Stimulated activated naive CD8-positive, alpha-beta T cell treated with anti-CD3 and anti-CD28 coated beads, Interleukin-15, Interleukin-2, amounts not matched to agents 100 ng/mL and 50 ng/mL, for 24 hours (primary cell): Measurements from ENCODE around the gene KCNMB1.

Source experiments
- H3K27ac Mint-ChIP-seq: one replicate; pipeline ENCODE4 v1.8.0; 2021; ENCODE audit warnings: mild to moderate bottlenecking, mixed read lengths
- H3K27me3 Mint-ChIP-seq: one replicate; pipeline ENCODE4 v1.8.0; 2021; ENCODE audit warnings: mixed read lengths
- H3K36me3 Mint-ChIP-seq: one replicate; pipeline ENCODE4 v1.8.0; 2021; ENCODE audit warnings: low read depth, mixed read lengths
- H3K4me1 Mint-ChIP-seq: one replicate; pipeline ENCODE4 v1.8.0; 2021; ENCODE audit warnings: low read depth, mixed read lengths
- H3K4me3 Mint-ChIP-seq: one replicate; pipeline ENCODE4 v1.8.0; 2021; ENCODE audit warnings: mild to moderate bottlenecking, mixed read lengths
- H3K9me3 Mint-ChIP-seq: one replicate; pipeline ENCODE4 v1.8.0; 2021; ENCODE audit warnings: mixed read lengths

Gene KCNMB1

GRCh38 chr5:170348137-170348633 lies 41.0 kb downstream of the KCNMB1 start:
- H3K27me3 Mint-ChIP-seq = peaks cover 12% of the 10 kb centered on the region

GRCh38 chr5:170347022-170347567 lies 42.1 kb downstream of the KCNMB1 start:
- peaks cover 10% of the 10 kb centered on the region for H3K27me3 Mint-ChIP-seq
- H3K27ac Mint-ChIP-seq = no peak overlapping the region
- no peaks in the 10 kb centered on the region for H3K36me3 Mint-ChIP-seq
- H3K4me3 Mint-ChIP-seq = no peak overlapping the region
- H3K9me3 Mint-ChIP-seq = no peaks in the 10 kb centered on the region
- H3K4me1 Mint-ChIP-seq = no peaks in the 10 kb centered on the region

More at GRCh38 chr5:170348137-170348633, 41.0 kb downstream of the KCNMB1 start:
- Mint-ChIP-seq H3K4me1 (no peaks in the 10 kb centered on the region), H3K9me3 (no peaks in the 10 kb centered on the region), H3K36me3 (no peaks in the 10 kb centered on the region), H3K27ac (no peak overlapping the region), H3K4me3 (no peak overlapping the region)

- no peaks in the 10 kb centered on the region for H3K4me1 Mint-ChIP-seq
- peaks cover 10% of the 10 kb centered on the region for H3K27me3 Mint-ChIP-seq
- H3K4me3 Mint-ChIP-seq = no peak overlapping the region
- H3K9me3 Mint-ChIP-seq = no peaks in the 10 kb centered on the region
- H3K27ac Mint-ChIP-seq = no peak overlapping the region
- H3K36me3 Mint-ChIP-seq = no peaks in the 10 kb centered on the region
These were observed 43.2 kb downstream of the KCNMB1 start for GRCh38 chr5:170345971-170346370.

GRCh38 chr5:170343177-170343576 lies 46.0 kb downstream of the KCNMB1 start:
- Mint-ChIP-seq H3K27ac (no peak overlapping the region), H3K9me3 (no peaks in the 10 kb centered on the region), H3K4me1 (no peaks in the 10 kb centered on the region), H3K4me3 (no peak overlapping the region), H3K36me3 (no peaks in the 10 kb centered on the region), H3K27me3 (peaks cover 4% of the 10 kb centered on the region)

GRCh38 chr5:170342153-170342725 lies 46.9 kb downstream of the KCNMB1 start:
- Mint-ChIP-seq H3K4me1 (no peaks in the 10 kb centered on the region), H3K27ac (no peak overlapping the region), H3K36me3 (no peaks in the 10 kb centered on the region), H3K4me3 (no peak overlapping the region), H3K9me3 (no peaks in the 10 kb centered on the region), H3K27me3 (no peaks in the 10 kb centered on the region)

- Mint-ChIP-seq H3K27ac (no peak overlapping the region), H3K4me3 (no peak overlapping the region), H3K4me1 (no peaks in the 10 kb centered on the region), H3K27me3 (no peaks in the 10 kb centered on the region), H3K9me3 (no peaks in the 10 kb centered on the region), H3K36me3 (no peaks in the 10 kb centered on the region)
These were observed 47.6 kb downstream of the KCNMB1 start for GRCh38 chr5:170341545-170341944.

- no peak overlapping the region for H3K27ac Mint-ChIP-seq
- H3K27me3 Mint-ChIP-seq = no peaks in the 10 kb centered on the region
- H3K4me1 Mint-ChIP-seq = no peaks in the 10 kb centered on the region
- no peaks in the 10 kb centered on the region for H3K36me3 Mint-ChIP-seq
- no peaks in the 10 kb centered on the region for H3K9me3 Mint-ChIP-seq
- H3K4me3 Mint-ChIP-seq = no peak overlapping the region
These were observed 49.4 kb downstream of the KCNMB1 start for GRCh38 chr5:170339780-170340167.

- no peaks in the 10 kb centered on the region for H3K4me1 Mint-ChIP-seq
- H3K9me3 Mint-ChIP-seq = no peaks in the 10 kb centered on the region
- no peaks in the 10 kb centered on the region for H3K27me3 Mint-ChIP-seq
- peak overlapping the region; percentile 60 for H3K27ac Mint-ChIP-seq
- no peak overlapping the region for H3K4me3 Mint-ChIP-seq
- H3K36me3 Mint-ChIP-seq = no peaks in the 10 kb centered on the region
These were observed 50.0 kb downstream of the KCNMB1 start for GRCh38 chr5:170338933-170339779.

- Mint-ChIP-seq H3K4me1 (no peaks in the 10 kb centered on the region), H3K9me3 (no peaks in the 10 kb centered on the region), H3K4me3 (no peak overlapping the region), H3K36me3 (no peaks in the 10 kb centered on the region), H3K27ac (no peak overlapping the region), H3K27me3 (no peaks in the 10 kb centered on the region)
These were observed 50.9 kb downstream of the KCNMB1 start for GRCh38 chr5:170338291-170338690.

- no peaks in the 10 kb centered on the region for H3K9me3 Mint-ChIP-seq
- H3K27ac Mint-ChIP-seq = peak overlapping the region; percentile 92
- H3K27me3 Mint-ChIP-seq = no peaks in the 10 kb centered on the region
- no peak overlapping the region for H3K4me3 Mint-ChIP-seq
- no peaks in the 10 kb centered on the region for H3K36me3 Mint-ChIP-seq
- no peaks in the 10 kb centered on the region for H3K4me1 Mint-ChIP-seq
These were observed 52.0 kb downstream of the KCNMB1 start for GRCh38 chr5:170337045-170337733.

- Mint-ChIP-seq H3K4me1 (no peaks in the 10 kb centered on the region), H3K27me3 (no peaks in the 10 kb centered on the region), H3K9me3 (no peaks in the 10 kb centered on the region), H3K27ac (peak overlapping the region; percentile 92), H3K36me3 (no peaks in the 10 kb centered on the region), H3K4me3 (peak overlapping the region; percentile 51)
These were observed 53.1 kb downstream of the KCNMB1 start for GRCh38 chr5:170336065-170336464.

- no peaks in the 10 kb centered on the region for H3K36me3 Mint-ChIP-seq
- no peaks in the 10 kb centered on the region for H3K4me1 Mint-ChIP-seq
- no peak overlapping the region for H3K4me3 Mint-ChIP-seq
- no peaks in the 10 kb centered on the region for H3K9me3 Mint-ChIP-seq
- no peak overlapping the region for H3K27ac Mint-ChIP-seq
- no peaks in the 10 kb centered on the region for H3K27me3 Mint-ChIP-seq
These were observed 54.5 kb downstream of the KCNMB1 start for GRCh38 chr5:170334626-170335025.

- Mint-ChIP-seq H3K4me3 (no peak overlapping the region), H3K27ac (no peak overlapping the region), H3K27me3 (no peaks in the 10 kb centered on the region), H3K4me1 (no peaks in the 10 kb centered on the region), H3K36me3 (no peaks in the 10 kb centered on the region), H3K9me3 (no peaks in the 10 kb centered on the region)
These were observed 55.8 kb downstream of the KCNMB1 start for GRCh38 chr5:170333161-170333910.

GRCh38 chr5:170332058-170332457 lies 57.1 kb downstream of the KCNMB1 start:
- H3K9me3 Mint-ChIP-seq = no peaks in the 10 kb centered on the region
- no peaks in the 10 kb centered on the region for H3K36me3 Mint-ChIP-seq
- H3K4me1 Mint-ChIP-seq = no peaks in the 10 kb centered on the region
- no peak overlapping the region for H3K27ac Mint-ChIP-seq
- no peaks in the 10 kb centered on the region for H3K27me3 Mint-ChIP-seq
- H3K4me3 Mint-ChIP-seq = no peak overlapping the region
